Mammary epithelial cell (primary cell): ENCODE data around the gene RASL12.

ENCODE experiments used
- EZH2 ChIP-seq: IDR thresholded peaks from 2 replicates; pipeline ENCODE4 v1.6.1; 2012; ENCODE audit warnings: low read length, inconsistent platforms, borderline replicate concordance
- TF ChIP-seq, protein P1 (sequence below), 2 donors: IDR thresholded peaks in 1 of 2; conservative IDR thresholded peaks in 1 of 2; 2 replicates each; pipeline ENCODE4 v1.5.1; 2011 to 2012; ENCODE audit warnings: inconsistent platforms in 2 of 2, low read length in 2 of 2, mild to moderate bottlenecking in 2 of 2, control low read depth in 1 of 2, low read depth in 1 of 2; ENCODE audit not compliant: insufficient read depth in 1 of 2; ENCODE audit errors: extremely low read depth in 1 of 2

DNA sequence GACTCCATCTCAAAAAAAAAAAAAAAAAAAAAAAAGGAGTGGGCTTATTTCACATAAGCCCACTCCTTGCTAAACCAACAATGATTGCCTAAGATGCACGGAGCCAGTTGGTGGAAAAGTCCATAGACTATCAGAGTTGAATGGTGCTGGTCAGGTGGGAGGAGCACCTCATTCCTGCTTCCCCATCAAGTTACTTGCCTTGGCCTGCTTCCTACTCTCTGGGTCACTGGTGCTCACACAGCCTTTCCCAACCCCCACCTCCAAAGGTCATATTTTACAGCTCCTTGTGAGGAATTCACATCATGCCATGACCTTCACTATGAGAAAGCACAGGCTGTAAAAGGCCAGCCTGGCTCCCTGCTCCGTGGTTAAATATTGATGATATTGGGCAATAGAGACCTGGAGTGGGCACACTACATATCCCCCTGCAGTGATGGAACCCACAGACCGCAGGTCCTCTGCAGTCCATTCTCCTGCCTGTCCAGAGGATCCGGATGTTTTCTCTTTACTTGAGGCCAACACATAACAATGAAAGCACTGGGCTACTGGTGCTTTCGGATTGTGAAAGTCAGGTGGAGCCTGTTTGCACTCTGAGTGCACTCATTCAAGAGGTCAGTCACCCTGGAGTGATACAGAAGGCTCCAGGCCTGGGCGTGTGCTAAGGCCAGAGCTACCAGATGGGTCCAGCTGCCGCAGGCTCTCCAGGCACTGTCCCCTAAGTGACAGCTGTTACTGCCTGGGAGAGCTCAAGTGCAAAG is 22.9 kb downstream of the RASL12 start, which contains the start of gene SLC51B:
- TF ChIP-seq, protein P1, sequence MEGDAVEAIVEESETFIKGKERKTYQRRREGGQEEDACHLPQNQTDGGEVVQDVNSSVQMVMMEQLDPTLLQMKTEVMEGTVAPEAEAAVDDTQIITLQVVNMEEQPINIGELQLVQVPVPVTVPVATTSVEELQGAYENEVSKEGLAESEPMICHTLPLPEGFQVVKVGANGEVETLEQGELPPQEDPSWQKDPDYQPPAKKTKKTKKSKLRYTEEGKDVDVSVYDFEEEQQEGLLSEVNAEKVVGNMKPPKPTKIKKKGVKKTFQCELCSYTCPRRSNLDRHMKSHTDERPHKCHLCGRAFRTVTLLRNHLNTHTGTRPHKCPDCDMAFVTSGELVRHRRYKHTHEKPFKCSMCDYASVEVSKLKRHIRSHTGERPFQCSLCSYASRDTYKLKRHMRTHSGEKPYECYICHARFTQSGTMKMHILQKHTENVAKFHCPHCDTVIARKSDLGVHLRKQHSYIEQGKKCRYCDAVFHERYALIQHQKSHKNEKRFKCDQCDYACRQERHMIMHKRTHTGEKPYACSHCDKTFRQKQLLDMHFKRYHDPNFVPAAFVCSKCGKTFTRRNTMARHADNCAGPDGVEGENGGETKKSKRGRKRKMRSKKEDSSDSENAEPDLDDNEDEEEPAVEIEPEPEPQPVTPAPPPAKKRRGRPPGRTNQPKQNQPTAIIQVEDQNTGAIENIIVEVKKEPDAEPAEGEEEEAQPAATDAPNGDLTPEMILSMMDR (conservative IDR thresholded peaks at IDR 0.05 in 1 of 2, IDR thresholded peaks at IDR 0.05 in 1 of 2; ENCODE audit: extremely low read depth in 1 of 2, insufficient read depth in 1 of 2, low read depth in 1 of 2, low read length in 2 of 2): no peak
- no peak for TF ChIP-seq EZH2
